ENCODE measurements around the gene ETHE1.

- no peak for TF ChIP-seq CTCF (IDR thresholded peaks at IDR 0.05)
- TF ChIP-seq POLR2A (IDR thresholded peaks at IDR 0.05) = no peak
- TF ChIP-seq EP300 (IDR thresholded peaks at IDR 0.05) = no peak
These were observed 36.9 kb downstream of the ETHE1 start for GRCh38 chr19:43489979-43490599.
